IgD-negative memory B cell (primary cell): ENCODE measurements around the gene ATF7IP. TPM values are rescaled to one million over a fixed set of nuclear protein-coding genes. Genes with fewer than 3 reads are reported as not detected.
"Not testable (repeated sequence)": the region's sequence is repeated elsewhere in the genome, so short reads cannot be mapped to it uniquely, and the experiment has no call there.

Experiments
- H3K27ac Mint-ChIP-seq, 3 donors: one replicate each; pipeline ENCODE4 v1.8.0; 2020 to 2022; ENCODE audit warnings: mild to moderate bottlenecking in 3 of 3, mixed read lengths in 3 of 3, moderate library complexity in 1 of 3
- H3K27me3 Mint-ChIP-seq: one replicate; pipeline ENCODE4 v1.8.0; 2021; ENCODE audit warnings: mixed read lengths
- H3K36me3 Mint-ChIP-seq: one replicate; pipeline ENCODE4 v1.8.0; 2020; ENCODE audit warnings: mild to moderate bottlenecking, mixed read lengths
- H3K4me1 Mint-ChIP-seq, 3 donors: one replicate each; pipeline ENCODE4 v1.8.0; 2020 to 2022; ENCODE audit warnings: mixed read lengths in 3 of 3, mild to moderate bottlenecking in 1 of 3
- H3K4me3 Mint-ChIP-seq, 4 donors: one replicate each; pipeline ENCODE4 v1.8.0; 2020 to 2022; ENCODE audit warnings: mild to moderate bottlenecking in 4 of 4, mixed read lengths in 4 of 4, moderate library complexity in 3 of 4
- H3K9me3 Mint-ChIP-seq, 3 donors: one replicate each; pipeline ENCODE4 v1.8.0; 2020 to 2021; ENCODE audit warnings: mixed read lengths in 3 of 3, mild to moderate bottlenecking in 1 of 3
- polyA plus RNA-seq: library from polyadenylated mRNA; unstranded; fragments of 300-500 nt; fragmentation: Illumina TruSeq; gene quantifications from one replicate; pipeline ENCODE4 v1.2.3, GENCODE V29; 2021

ATF7IP gene, protein sequence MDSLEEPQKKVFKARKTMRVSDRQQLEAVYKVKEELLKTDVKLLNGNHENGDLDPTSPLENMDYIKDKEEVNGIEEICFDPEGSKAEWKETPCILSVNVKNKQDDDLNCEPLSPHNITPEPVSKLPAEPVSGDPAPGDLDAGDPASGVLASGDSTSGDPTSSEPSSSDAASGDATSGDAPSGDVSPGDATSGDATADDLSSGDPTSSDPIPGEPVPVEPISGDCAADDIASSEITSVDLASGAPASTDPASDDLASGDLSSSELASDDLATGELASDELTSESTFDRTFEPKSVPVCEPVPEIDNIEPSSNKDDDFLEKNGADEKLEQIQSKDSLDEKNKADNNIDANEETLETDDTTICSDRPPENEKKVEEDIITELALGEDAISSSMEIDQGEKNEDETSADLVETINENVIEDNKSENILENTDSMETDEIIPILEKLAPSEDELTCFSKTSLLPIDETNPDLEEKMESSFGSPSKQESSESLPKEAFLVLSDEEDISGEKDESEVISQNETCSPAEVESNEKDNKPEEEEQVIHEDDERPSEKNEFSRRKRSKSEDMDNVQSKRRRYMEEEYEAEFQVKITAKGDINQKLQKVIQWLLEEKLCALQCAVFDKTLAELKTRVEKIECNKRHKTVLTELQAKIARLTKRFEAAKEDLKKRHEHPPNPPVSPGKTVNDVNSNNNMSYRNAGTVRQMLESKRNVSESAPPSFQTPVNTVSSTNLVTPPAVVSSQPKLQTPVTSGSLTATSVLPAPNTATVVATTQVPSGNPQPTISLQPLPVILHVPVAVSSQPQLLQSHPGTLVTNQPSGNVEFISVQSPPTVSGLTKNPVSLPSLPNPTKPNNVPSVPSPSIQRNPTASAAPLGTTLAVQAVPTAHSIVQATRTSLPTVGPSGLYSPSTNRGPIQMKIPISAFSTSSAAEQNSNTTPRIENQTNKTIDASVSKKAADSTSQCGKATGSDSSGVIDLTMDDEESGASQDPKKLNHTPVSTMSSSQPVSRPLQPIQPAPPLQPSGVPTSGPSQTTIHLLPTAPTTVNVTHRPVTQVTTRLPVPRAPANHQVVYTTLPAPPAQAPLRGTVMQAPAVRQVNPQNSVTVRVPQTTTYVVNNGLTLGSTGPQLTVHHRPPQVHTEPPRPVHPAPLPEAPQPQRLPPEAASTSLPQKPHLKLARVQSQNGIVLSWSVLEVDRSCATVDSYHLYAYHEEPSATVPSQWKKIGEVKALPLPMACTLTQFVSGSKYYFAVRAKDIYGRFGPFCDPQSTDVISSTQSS
- 126 TPM for polyA plus RNA-seq

DNA sequence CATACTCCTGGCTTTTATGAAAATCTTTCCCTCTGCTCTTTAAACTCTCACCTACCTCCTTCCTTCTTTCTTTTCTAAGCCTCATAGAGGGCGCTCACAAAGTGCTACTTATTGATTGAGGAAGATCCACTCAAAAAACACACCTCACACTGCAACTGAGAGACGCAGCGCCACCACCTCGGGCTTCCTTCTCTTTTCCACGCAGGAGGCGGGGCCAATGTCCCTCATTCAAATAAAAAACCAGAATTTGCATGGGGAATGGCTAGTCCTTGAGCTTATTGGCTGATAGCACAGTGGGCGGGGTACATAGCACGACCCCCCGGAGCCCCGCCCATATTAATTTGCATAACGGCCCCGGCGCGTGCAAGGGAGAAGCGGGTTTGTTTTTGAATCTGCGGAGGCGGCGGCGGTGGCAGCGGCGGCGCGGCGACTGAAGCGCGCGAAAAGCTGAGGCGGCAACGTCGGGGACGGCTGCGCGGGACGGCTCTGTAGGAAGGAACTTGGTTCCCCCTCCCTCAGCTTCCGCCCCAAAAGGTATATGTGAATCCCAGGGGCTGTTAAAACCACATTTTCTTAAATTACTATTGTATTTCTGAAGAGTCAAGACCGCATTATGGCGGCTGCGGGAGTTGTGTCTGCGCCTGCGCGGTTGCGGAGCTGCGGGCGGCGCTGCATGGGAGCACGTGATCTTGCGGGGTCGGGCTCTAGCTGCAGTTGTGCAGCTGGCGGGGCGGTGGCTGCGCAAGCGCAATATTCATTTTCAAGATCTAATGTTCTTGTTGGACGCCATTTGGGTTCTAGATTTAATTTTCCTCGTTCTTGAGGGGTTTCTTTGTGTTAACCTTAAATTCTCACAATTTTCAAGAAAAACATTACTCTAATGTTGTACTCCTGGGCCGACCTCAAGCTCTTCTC lies at the start of gene ATF7IP:
ATF7IP (plus strand) TSS at position 389 of the 915 bp plus-strand sequence. CDS start 58,234 bp downstream, outside the sequence.
- peaks cover 28 to 34% (median 28%) of the 10 kb centered on the region in 3 donors for H3K4me1 Mint-ChIP-seq
- H3K27ac Mint-ChIP-seq = peak within 1 kb of the TSS; percentile 99

DNA sequence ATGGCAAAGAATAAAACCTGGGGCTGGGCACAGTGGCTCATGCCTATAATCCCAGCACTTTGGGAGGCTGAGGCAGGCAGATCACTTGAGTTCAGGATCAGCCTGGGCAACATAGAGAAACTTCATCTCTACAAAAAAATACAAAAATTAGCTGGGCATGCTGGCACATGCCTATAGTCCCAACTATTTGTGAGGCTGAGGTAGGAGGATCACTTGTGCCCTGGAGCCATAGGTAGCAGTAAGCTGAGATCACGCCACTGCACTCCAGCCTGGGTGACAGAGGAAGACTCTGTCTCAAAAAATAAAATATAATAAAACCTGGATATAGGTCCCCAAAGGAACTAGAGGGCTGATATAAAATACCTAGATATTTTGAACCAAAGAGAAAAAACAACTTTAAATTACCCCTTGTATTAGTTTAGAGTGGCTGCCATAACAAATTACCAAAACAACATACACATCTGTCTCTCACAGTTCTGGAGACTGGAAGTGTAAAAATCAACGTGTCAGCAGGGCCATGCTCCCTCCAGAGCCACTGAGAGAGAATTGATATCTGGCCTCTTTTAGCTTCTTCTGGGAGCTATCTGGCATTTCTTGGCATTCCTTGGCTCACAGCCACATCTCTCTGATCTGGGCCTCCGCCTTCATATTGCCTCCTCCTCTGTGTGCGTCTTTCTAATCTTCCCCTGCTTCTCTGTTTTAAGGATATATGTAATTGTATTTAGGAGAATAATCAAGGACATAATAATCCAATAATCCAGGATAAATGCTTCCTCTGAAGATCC lies 47.9 kb upstream of the ATF7IP start:
- Mint-ChIP-seq H3K27ac (no peak overlapping the region), H3K27me3 (no peaks in the 10 kb centered on the region), H3K4me1 (peaks cover 11 to 23% (median 12%) of the 10 kb centered on the region in 3 donors), H3K36me3 (peaks cover 5% of the 10 kb centered on the region), H3K4me3 (no peak overlapping the region), H3K9me3 (peaks cover 3 to 15% (median 4%) of the 10 kb centered on the region in 3 donors)

More for the DNA sequence above, at the start of gene ATF7IP:
- peak within 1 kb of the TSS; percentile 90 to 98 (median 96) for H3K4me3 Mint-ChIP-seq
- peaks cover 11% of the 10 kb centered on the region for H3K36me3 Mint-ChIP-seq
- H3K9me3 Mint-ChIP-seq = peaks cover 1 to 11% (median 6%) of the 10 kb centered on the region in 3 donors
- no peaks in the 10 kb centered on the region for H3K27me3 Mint-ChIP-seq

DNA sequence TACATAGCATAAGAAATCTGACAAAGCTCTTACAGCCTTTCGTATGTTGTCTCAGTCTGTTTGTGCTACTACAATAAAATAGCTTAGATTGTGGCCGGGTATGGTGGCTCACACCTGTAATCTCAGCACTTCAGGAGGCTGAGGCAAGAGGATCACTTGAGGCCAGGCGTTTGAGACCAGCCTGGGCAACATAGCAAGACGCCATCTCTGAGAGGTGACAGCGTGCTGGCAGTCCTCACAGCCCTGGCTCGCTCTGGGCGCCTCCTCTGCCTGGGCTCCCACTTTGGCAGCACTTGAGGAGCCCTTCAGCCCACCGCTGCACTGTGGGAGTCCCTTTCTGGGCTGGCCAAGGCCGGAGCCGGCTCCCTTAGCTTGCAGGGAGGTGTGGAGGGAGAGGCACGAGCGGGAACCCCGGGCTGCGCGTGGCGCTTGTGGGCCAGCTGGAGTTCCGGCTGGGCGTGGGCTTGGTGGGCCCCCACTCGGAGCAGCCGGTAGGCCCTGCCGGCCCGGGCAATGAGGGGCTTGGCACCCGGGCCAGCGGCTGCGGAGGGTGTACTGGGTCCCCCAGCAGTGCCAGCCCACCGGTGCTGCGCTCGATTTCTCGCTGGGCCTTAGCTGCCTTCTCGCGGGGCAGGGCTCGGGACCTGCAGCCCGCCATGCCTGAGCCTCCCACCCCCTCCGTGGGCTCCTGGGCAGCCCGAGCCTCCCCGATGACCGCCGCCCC lies 45.6 kb upstream of the ATF7IP start:
- not testable (repeated sequence) for H3K27ac Mint-ChIP-seq, H3K27me3 Mint-ChIP-seq, H3K4me1 Mint-ChIP-seq, H3K9me3 Mint-ChIP-seq, H3K4me3 Mint-ChIP-seq, H3K36me3 Mint-ChIP-seq

DNA sequence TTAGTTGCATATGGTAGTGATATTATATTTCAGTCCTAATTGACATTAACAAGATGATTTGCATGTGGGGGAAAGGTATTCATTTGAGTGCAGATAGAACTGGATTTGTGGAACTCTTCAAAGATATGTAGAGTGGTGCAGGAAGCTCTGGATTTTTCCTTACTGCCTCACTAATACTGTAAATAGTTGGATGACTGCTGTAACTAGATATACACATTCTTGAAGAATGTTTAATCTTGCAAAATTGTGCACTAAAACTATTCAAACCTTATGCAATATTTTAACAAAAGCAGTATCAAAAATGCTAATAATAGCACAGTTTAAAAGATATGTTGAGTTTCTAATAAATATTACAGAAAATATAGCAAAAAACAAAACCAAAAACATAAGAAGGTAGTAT lies 43.1 kb upstream of the ATF7IP start:
- H3K4me3 Mint-ChIP-seq = no peak overlapping the region
- H3K36me3 Mint-ChIP-seq = peaks cover 3% of the 10 kb centered on the region
- peaks cover 0 to 3% (median 0%) of the 10 kb centered on the region in 3 donors for H3K9me3 Mint-ChIP-seq
- H3K27ac Mint-ChIP-seq = no peak overlapping the region
- H3K4me1 Mint-ChIP-seq = peaks cover 0 to 2% (median under 1%) of the 10 kb centered on the region in 3 donors
- no peaks in the 10 kb centered on the region for H3K27me3 Mint-ChIP-seq

DNA sequence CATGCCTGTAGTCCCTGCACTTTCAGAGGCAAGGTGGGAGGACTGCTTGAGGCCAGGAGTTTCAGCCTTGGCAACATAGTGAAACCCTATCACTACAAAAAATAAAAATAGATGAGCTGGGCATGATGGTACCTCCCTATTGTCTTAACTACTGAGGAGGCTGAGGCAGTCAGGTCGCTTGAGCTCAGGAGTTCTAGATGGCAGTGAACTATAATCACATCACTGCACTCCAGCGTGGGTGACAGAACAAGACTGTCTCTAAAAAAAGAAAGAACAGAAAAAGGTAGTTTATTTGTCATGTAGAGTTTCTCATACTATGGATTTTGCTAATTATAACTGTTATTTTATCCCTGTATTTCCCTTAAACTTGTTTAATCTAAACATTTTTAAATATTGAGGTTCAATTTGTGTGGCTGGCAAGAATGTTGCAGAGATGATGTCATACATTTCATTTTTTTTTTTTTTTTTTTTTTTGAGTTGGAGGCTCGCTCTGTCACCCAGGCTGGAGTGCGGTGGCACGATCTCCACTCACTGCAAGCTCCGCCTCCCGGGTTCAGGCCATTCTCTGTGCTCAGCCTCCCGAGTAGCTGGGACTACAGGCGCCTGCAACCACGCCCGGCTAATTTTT lies 39.7 kb upstream of the ATF7IP start:
- no peaks in the 10 kb centered on the region for H3K27me3 Mint-ChIP-seq
- H3K36me3 Mint-ChIP-seq = peaks cover 3% of the 10 kb centered on the region
- no peaks in the 10 kb centered on the region for H3K9me3 Mint-ChIP-seq
- peaks cover 0 to 7% (median 5%) of the 10 kb centered on the region in 3 donors for H3K4me1 Mint-ChIP-seq
- no peak overlapping the region for H3K4me3 Mint-ChIP-seq
- no peak overlapping the region for H3K27ac Mint-ChIP-seq

DNA sequence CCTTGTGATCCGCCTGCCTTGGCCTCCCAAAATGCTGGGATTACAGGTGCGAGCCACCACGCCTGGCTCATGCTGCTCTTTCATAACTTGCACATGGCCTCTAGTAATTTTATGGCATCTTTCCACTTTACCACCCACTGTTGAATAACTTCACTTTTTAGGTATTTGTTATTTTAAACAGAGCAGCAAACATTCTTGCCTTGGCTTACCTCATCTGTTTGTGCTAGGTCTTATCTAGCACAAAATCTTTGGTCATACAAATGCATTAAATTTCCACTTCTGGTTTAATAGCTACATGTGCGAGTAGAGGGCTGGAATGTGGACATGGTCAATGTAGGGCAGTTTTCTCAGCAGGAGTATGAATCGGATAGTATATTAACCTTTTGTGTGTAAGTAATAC lies 38.8 kb upstream of the ATF7IP start:
- Mint-ChIP-seq H3K9me3 (peaks cover 0 to under 1% (median 0%) of the 10 kb centered on the region in 3 donors), H3K27me3 (no peaks in the 10 kb centered on the region), H3K36me3 (peaks cover 3% of the 10 kb centered on the region), H3K4me1 (peaks cover 0 to 8% (median 7%) of the 10 kb centered on the region in 3 donors), H3K4me3 (no peak overlapping the region), H3K27ac (no peak overlapping the region)

DNA sequence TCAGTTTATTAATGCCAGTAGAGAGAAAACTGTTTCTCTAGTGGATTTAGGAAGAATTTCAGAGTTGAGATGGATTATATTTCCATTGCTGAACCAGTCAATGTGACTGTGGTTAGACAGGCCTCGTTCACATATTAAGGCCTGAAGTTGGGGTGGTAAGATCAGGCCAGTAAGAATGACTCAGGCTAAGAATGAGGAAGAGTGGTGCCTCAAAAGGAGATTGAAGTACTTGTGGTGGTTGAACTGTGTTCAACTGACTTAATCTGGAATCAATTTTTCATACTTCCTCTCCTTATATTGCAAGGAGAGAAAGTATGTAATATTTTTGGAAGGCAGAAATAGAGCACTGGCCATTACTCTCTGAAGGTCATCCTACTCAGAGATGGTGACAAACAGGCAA lies 37.8 kb upstream of the ATF7IP start:
- Mint-ChIP-seq H3K9me3 (peaks cover 2 to 9% (median 3%) of the 10 kb centered on the region in 3 donors), H3K27ac (no peak overlapping the region), H3K36me3 (peaks cover 3% of the 10 kb centered on the region), H3K4me1 (peaks cover 0 to 8% (median 5%) of the 10 kb centered on the region in 3 donors), H3K27me3 (no peaks in the 10 kb centered on the region), H3K4me3 (no peak overlapping the region)

DNA sequence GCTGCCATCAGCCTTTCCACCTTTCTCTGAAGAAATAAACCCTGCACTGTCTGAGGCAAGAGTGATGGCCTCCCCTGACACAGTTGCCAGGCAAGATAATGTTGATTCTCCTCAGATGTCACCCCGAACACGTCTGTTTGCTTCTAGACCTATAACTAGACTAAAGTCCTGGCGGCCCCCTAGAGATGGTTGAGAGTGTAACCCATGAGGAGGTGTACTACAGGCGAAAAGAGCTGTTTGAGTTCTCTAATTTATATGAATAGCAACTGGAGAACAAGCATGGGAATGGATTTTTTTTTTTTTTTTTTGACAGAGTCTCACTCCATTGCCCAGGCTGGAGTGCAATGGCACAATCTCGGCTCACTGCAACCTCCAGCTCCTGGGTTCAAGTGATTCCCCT lies 33.0 kb upstream of the ATF7IP start:
- Mint-ChIP-seq H3K4me3 (peak overlapping the region in 1 of 4 donors; percentile 27), H3K27ac (no peak overlapping the region), H3K27me3 (no peaks in the 10 kb centered on the region), H3K4me1 (peaks cover 0 to 7% (median 5%) of the 10 kb centered on the region in 3 donors), H3K9me3 (peaks cover 7 to 23% (median 13%) of the 10 kb centered on the region in 3 donors), H3K36me3 (peaks cover 4% of the 10 kb centered on the region)

DNA sequence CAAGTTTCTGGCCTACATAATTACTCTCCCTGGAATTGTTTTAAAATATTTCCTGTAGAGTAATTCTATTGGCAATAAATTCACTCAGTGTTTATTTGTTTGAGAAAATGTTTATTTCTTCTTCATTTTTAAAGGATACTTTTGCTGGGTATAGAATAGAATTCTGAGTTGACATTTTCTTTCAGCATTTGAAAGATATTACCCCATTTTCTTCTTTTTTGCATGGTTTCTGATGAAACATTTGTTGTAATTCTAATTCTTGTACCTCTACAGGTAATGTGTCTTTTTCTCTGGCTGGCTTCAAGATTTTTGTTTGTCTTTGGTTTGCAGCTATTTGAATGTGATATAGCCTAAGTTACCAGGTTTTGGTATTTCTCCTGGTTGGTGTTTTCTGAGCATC lies 25.1 kb upstream of the ATF7IP start:
- peaks cover 13 to 36% (median 29%) of the 10 kb centered on the region in 3 donors for H3K9me3 Mint-ChIP-seq
- peaks cover 4% of the 10 kb centered on the region for H3K36me3 Mint-ChIP-seq
- H3K4me3 Mint-ChIP-seq = no peak overlapping the region
- H3K27ac Mint-ChIP-seq = no peak overlapping the region
- no peaks in the 10 kb centered on the region for H3K27me3 Mint-ChIP-seq
- H3K4me1 Mint-ChIP-seq = no peaks in the 10 kb centered on the region

DNA sequence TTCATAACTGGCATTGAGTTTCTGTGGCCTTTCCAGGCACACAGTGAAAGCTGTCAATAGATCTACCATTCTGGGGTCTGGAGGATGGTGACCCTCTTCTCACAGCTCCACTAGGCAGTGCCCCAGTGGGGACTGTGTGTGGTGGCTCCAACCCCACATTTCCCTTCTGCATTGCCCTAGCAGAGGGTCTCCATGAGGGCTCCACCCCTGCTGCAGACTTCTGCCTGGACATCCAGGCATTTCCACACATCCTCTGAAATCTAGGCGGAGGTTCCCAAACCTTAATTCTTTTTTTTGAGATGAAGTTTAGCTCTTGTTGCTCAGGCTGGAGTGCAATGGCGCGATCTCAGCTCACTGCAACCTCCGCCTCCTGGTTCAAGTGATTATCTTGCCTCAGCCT lies 14.0 kb upstream of the ATF7IP start:
- H3K4me3 Mint-ChIP-seq, H3K4me1 Mint-ChIP-seq, H3K36me3 Mint-ChIP-seq, H3K27ac Mint-ChIP-seq, H3K27me3 Mint-ChIP-seq: not testable (repeated sequence)
- peaks cover 9 to 27% (median 22%) of the 10 kb centered on the region in 3 donors for H3K9me3 Mint-ChIP-seq

DNA sequence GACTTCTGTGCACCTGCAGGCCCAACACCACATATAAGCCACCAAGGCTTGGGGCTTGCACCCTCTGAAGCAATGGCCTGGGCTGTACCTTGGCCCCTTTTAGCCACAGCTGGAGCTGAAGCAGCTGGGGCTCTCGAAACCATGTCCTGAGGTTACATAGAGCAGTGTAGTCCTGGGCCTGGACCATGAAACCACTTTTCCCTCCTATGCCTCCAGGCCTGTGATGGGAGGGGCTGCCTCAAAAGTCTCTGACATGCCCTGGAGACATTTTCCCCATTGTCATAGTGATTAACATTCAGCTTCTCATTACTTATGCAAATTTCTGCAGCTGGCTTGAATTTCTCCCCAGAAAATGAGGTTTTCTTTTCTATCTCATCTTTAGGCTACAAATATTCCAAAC lies 13.4 kb upstream of the ATF7IP start:
- H3K4me1 Mint-ChIP-seq, H3K27ac Mint-ChIP-seq: not testable (repeated sequence)
- H3K9me3 Mint-ChIP-seq = peaks cover 9 to 27% (median 22%) of the 10 kb centered on the region in 3 donors

DNA sequence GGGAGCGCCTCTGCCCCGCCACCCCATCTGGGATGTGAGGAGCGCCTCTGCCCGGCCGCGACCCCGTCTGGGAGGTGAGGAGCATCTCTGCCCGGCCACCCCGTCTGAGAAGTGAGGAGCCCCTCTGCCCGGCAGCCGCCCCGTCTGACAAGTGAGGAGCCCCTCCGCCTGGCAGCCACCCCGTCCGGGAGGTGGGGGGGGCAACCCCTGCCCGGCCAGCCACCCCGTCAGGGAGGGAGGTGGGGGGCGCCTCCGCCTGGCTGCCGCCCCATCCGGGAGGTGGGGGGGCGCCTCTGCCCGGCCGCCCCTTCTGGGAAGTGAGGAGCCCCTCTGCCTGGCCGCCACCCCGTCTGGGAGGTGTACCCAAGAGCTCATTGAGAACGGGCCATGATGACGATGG lies 10.8 kb upstream of the ATF7IP start:
- H3K9me3 Mint-ChIP-seq = peaks cover 9 to 27% (median 22%) of the 10 kb centered on the region in 3 donors
- not testable (repeated sequence) for H3K4me1 Mint-ChIP-seq, H3K27ac Mint-ChIP-seq, H3K36me3 Mint-ChIP-seq, H3K4me3 Mint-ChIP-seq, H3K27me3 Mint-ChIP-seq

More for the DNA sequence above, 13.4 kb upstream of the ATF7IP start:
- not testable (repeated sequence) for H3K36me3 Mint-ChIP-seq, H3K27me3 Mint-ChIP-seq, H3K4me3 Mint-ChIP-seq
